HG02623 (cell line): Measurements from ENCODE around the gene THBS2.
"Not testable (repeated sequence)": the region's sequence is repeated elsewhere in the genome, so short reads cannot be mapped to it uniquely, and the experiment has no call there.

Experiments used
- ATAC-seq: cut with Tn5 transposase; IDR thresholded peaks from one replicate; pipeline ENCODE4 v1.9.1; 2021; ENCODE audit warnings: moderate library complexity; ENCODE audit not compliant: unreplicated experiment

Gene THBS2

GRCh38 chr6:169233181-169233580 is 20.5 kb downstream of the THBS2 start:
- ATAC-seq, result no peak

- ATAC-seq, result no peak
Observed at GRCh38 chr6:169232507-169232931, 21.1 kb downstream of the THBS2 start.

DNA sequence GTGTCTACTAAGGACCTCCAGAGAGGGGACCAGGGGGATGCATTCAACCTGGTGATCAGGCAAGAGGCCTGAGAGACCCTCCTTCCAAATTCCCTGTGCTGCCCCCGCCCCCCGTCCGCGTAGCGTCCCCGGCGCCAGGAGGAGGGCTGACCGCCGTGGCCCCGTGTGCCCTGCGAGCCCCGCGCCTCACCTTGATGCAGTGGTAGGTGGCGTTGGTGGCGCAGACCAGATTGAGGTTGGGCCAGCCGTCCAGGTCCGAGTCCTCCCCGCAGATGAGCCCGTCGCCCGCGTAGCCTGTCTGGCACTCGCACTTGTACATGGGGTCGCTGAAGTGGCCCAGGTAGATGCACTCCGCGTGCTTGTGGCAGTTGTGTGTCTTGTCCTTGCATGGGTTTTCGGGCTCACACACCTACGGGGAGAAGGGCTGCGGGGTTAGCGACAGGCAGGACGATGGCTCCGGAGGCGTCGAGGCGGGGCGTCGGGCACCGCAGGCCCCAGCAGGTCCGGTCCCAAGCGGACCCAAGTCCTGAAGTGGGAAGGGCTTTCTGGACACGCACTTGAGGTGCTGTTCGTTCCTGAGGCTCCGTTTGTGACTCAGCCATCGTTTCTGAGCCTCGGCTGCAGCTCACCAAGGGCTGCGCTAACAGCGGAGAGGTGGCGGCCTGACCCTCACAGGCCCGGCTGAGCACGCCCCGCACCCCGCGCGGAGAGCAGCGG is 21.7 kb downstream of the THBS2 start:
- ATAC-seq, result no peak

DNA sequence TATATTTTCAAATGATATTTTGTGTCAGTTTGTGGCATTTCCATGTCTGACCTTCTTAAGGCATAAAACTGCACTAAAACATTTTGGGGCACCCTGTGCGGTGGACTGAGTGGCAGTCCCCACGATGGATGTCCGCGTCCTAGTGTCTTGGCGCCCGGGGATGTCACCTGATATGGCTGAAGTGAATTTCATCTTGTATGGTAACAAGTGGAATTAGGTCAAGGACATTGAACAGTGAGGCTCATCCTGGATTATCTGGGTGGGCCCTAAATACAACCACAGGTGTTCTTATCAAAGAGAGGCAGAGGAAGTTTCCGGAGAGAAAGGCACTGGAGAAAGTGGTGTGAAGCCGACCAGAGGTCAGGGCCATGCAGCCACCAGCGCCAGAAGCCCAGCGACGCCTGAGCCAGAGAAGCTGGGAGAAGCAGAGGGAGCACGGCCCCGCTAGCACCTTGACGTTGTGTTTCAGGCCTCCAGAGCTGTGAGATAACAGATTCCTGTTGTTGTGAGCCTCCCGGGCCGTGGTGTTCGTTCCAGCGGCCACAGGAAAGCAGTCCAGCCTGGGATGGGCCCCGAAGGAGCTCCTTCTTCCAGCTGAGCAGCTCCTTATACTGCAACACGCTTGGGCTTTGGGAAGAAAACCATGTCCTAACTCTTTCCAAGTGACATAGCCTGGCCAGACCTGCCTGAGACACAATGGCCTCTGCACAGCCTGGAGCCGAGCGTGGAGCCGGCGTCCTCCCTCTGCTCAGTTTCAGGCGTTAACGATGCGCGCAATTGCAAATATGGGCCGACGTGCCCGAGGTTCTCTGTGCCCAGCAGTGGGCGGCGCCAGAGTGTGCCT is 22.5 kb downstream of the THBS2 start:
- no peak for ATAC-seq

DNA sequence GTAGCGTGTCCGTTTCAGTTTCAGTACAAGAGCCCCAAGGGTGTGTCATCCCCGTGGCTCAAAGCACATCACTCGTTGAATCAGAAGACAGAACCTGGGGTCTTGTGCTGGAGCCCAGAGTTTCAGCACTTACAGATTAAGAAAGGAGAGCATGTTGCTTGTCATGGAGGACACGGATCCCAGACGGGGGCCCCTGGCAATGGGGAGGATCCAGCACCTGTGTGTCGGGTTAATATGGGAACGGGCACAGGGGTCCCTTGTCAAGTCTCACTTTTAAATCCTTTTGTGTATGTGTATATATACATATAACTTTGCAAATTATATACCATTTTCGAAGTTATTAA is 23.4 kb downstream of the THBS2 start:
- ATAC-seq, result no peak

DNA sequence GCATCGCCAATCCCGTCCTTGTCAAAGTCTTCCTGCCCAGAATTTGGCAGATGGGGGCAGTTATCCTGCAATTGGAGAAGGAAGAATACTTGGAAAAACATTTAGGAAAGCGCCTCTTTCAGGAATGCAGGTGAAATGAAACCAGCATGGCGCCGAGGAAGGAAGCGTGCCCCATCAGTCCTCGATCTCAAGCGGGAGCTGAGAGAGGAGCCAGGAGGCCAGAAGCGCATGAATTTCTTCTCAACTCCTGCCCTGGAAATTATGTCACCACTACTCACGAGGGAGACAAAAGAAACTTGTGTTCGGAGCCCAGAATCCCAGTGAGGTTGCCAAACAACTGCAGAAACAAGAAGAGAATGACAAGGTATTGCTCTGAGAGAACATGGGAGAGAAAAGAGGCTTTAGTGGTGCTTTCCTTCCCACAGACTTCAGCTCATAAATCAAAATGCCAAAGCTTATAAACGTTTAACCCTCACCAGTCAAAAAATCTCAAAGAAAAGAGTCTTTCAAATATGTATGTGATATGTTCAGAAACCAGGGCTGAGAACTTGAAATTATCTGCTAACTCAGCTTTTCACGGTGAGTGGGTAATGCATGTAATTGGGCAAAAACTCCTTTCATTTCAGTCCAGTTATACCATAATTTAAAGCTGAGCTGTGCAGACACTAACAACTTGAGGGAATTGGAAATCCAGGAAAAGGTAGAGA is 23.9 kb downstream of the THBS2 start:
- no peak for ATAC-seq

DNA sequence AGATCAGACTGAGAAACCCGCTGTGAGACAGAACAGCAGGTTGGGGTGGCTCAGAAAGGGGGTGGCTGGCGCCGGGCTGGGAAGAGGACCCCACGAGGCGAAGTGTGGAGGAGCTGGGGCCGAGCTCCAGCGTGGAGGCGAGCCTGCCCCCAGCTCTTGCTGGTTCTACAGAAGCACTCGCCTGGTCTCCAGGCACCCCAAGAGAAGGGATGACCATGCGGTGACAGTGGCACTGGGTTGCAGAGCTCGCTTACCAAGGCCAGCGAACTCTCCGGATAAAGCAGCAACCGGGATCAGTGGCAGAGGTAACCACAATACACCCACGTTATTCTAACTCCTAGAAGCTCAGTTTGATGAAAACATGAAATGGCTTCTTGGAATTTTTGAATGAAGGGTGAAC is 26.5 kb downstream of the THBS2 start:
- ATAC-seq, result no peak

DNA sequence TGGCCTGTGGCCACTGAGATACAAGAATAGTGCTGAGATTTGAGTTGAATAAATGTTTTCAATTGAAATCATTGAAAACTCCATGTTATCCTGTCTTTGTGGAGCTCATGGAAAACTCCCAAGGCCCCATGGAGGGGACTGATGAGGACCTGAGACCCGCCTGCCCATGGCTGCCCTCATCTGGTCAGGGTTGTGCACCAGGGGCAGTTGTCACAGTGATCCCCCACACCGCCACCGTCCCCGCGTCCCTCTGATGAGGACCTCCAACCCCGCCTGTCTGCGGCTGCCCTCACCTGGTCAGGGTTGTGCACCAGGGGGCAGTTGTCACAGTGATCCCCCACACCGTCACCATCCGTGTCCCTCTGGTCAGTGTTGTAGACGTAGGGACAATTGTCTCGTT is 27.8 kb downstream of the THBS2 start:
- ATAC-seq, result no peak

GRCh38 chr6:169225131-169225576 is 28.5 kb downstream of the THBS2 start:
- no peak for ATAC-seq

DNA sequence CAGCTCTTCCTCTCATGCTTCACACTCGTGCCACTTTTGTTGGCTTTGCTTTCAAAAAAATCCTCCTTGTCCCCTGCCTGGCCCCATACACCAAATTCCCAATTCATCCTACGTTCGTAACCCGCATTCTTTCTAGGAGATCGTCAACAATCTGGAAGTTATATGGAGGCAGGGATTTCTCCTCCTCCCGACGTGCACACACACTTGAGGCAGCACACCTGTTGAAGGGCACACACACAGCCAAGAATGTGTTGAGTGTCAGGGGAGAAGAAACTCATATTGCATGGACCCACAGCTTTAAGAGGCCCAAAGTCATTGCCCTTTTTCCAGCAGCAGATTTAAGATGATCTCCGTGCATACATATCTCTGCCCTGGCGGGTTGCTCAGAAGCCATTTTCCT is 28.9 kb downstream of the THBS2 start:
- no peak for ATAC-seq

GRCh38 chr6:169224185-169224695 is 29.4 kb downstream of the THBS2 start:
- ATAC-seq, result no peak

GRCh38 chr6:169223006-169223405 is 30.6 kb downstream of the THBS2 start:
- no peak for ATAC-seq

DNA sequence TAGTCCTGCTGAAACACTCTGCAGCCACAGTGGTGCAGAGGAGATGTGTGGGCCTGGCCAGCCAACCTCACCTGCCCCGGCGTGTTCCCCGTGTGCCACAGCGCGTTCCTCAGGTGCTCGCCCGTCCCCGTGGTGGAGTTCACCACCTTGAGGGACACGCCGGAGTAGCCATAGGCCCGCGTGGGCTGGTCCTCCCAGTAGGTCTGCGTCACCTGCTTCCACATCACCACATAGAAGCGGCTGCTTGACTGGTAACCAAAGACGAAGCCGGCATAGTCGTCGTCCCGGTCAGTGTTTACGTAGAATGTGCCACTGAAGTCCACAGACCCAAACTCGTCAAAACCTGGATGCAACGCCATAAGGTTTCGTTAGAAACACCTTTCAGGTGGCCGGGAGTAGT is 31.5 kb downstream of the THBS2 start:
- ATAC-seq, result no peak

DNA sequence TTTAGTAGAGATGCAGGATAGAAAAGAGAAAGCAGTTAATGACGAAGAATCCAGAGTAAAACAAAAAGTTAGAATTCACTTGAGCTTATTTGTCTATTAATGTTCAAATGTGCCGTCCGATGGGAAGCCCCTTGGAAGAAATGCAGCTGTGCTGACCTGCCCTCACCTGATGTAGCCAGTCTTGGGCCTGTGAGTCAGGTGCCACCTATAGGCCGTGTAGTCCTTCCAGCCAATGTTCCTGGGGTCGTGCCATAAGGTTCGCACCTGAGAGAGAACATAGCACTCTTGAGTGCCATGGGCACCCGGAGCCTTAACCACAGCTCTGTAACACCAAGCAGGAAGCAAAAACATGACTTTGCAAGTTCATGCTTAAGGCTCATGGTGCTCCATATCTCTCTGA is 32.4 kb downstream of the THBS2 start:
- ATAC-seq, result no peak

- no peak for ATAC-seq
Observed at GRCh38 chr6:169220068-169220964, 33.3 kb downstream of the THBS2 start.

GRCh38 chr6:169217972-169218371 is 35.7 kb downstream of the THBS2 start:
- ATAC-seq, result no peak

DNA sequence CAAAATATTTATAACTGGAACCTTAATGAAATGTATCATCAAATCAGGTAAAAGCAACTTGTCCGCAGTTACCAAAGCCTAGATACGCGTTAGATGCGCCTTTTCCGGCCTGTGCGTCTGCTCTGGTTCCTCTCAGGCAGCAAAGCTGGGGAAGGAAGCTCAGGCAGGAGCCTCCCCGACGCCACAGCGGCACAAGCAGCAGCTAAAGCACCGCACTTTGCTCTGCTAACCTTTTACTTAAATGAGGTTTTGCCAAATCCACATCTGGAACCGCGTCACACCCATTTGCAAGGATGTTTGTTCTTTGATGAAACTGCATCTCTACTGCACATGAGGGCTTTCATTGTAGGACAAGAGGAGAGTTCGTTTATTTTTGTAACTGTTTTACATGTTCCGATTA is 36.8 kb downstream of the THBS2 start:
- ATAC-seq, result no peak

- no peak for ATAC-seq
Observed at GRCh38 chr6:169215201-169215681, 38.4 kb downstream of the THBS2 start.

- ATAC-seq, result not testable (repeated sequence)
Observed at GRCh38 chr6:169214789-169215188, 38.9 kb downstream of the THBS2 start.

DNA sequence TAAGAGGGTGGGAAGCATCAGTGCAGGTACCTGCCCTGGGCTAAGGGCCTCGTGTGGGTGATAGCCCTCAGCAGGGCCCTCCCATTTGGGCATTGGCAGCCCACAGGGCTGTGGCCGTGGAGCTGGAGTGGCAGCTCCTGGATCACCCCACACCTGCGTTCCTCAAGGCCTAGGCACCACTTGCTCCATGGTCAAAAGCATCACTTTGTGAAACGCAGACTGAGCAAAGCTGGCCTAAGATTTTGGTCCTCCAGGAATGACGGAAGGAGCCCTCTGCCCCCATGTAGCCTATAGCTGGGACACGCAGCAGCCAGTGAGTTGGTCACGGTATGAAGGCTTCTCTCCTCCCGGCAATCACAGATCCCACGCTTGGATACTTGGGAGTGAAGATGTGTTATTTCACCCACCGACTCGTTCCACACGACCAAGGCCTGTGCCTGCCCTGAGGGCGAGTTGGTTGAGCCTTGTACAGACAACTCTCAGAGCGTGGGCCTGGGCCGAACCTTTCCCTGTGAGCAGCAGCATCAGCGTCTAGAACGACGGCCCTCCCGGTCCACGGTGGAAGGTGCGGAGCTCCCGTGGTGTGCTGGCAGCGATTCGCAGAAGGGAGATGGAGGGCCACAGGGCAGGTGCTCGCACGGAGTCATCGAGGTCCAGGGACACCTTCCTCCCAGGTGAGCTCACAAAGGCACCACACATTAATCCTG is 39.7 kb downstream of the THBS2 start:
- ATAC-seq, result no peak
